ENCODE data around the gene SPP1.
"Not testable (repeated sequence)": the region's sequence is repeated elsewhere in the genome, so short reads cannot be mapped to it uniquely, and the experiment has no call there.

Gene SPP1

GRCh38 chr4:87975466-87975865, at the start of gene SPP1:
TSS of gene SPP1 (plus strand) at chr4:87975714. CDS start at chr4:87976896, 1,182 bp downstream.
- peak in 1 of 3 experiments; percentile 6 for DNase-seq (ENCODE audit: low read depth in 3 of 3)

GRCh38 chr4:87926554-87927098, 48.9 kb upstream of the SPP1 start:
- no peak for DNase-seq (ENCODE audit: low read depth in 3 of 3)

GRCh38 chr4:87930629-87931028, 44.9 kb upstream of the SPP1 start:
- DNase-seq (ENCODE audit: low read depth in 3 of 3), result no peak

GRCh38 chr4:87931932-87932331, 43.6 kb upstream of the SPP1 start:
- DNase-seq (ENCODE audit: low read depth in 3 of 3), result no peak

- no peak for DNase-seq (ENCODE audit: low read depth in 3 of 3)
Observed at GRCh38 chr4:87932718-87933141, 42.8 kb upstream of the SPP1 start.

- DNase-seq (ENCODE audit: low read depth in 3 of 3), result no peak
Observed at GRCh38 chr4:87933337-87933736, 42.2 kb upstream of the SPP1 start.

- DNase-seq (ENCODE audit: low read depth in 3 of 3), result no peak
Observed at GRCh38 chr4:87934157-87934704, 41.3 kb upstream of the SPP1 start.

- no peak for DNase-seq (ENCODE audit: low read depth in 3 of 3)
Observed at GRCh38 chr4:87934973-87935372, 40.5 kb upstream of the SPP1 start.

GRCh38 chr4:87935954-87936353, 39.6 kb upstream of the SPP1 start:
- DNase-seq (ENCODE audit: low read depth in 3 of 3), result not testable (repeated sequence)

- DNase-seq (ENCODE audit: low read depth in 3 of 3), result no peak
Observed at GRCh38 chr4:87937523-87937922, 38.0 kb upstream of the SPP1 start.

GRCh38 chr4:87938746-87939145, 36.8 kb upstream of the SPP1 start:
- no peak for DNase-seq (ENCODE audit: low read depth in 3 of 3)

- DNase-seq (ENCODE audit: low read depth in 3 of 3), result no peak
Observed at GRCh38 chr4:87939978-87940690, 35.4 kb upstream of the SPP1 start.

- not testable (repeated sequence) for DNase-seq (ENCODE audit: low read depth in 3 of 3)
Observed at GRCh38 chr4:87940809-87941208, 34.7 kb upstream of the SPP1 start.

GRCh38 chr4:87941537-87942392, 33.7 kb upstream of the SPP1 start:
- DNase-seq (ENCODE audit: low read depth in 3 of 3), result no peak

- DNase-seq (ENCODE audit: low read depth in 3 of 3), result no peak
Observed at GRCh38 chr4:87943660-87944149, 31.8 kb upstream of the SPP1 start.

GRCh38 chr4:87944967-87945366, 30.5 kb upstream of the SPP1 start:
- DNase-seq (ENCODE audit: low read depth in 3 of 3), result no peak

- no peak for DNase-seq (ENCODE audit: low read depth in 3 of 3)
Observed at GRCh38 chr4:87946766-87947165, 28.7 kb upstream of the SPP1 start.

GRCh38 chr4:87947381-87948160, 27.9 kb upstream of the SPP1 start:
- no peak for DNase-seq (ENCODE audit: low read depth in 3 of 3)

GRCh38 chr4:87949961-87950360, 25.6 kb upstream of the SPP1 start:
- DNase-seq (ENCODE audit: low read depth in 3 of 3), result no peak

- DNase-seq (ENCODE audit: low read depth in 3 of 3), result no peak
Observed at GRCh38 chr4:87950493-87950892, 25.0 kb upstream of the SPP1 start.

- no peak for DNase-seq (ENCODE audit: low read depth in 3 of 3)
Observed at GRCh38 chr4:87950936-87951511, 24.5 kb upstream of the SPP1 start.
